PC-3 (cell line): Measurements from ENCODE around the gene DCTN3. TPM values are rescaled to one million over a fixed set of nuclear protein-coding genes. Genes with fewer than 3 reads are reported as not detected.

Experiments
- ATAC-seq: fragments of 200-7000 bp; cut with Tn5 transposase; 2 replicates; pipeline ENCODE4 v1.9.1; 2020; ENCODE audit warnings: mild to moderate bottlenecking, moderate library complexity
- BruUV-seq: library from RNA; stranded (reverse); fragments of 400-500 nt; replicated peaks from 2 replicates; lab custom pipeline; 2021; lab: Mats Ljungman, UMichigan
- CTCF ChIA-PET: fragments of 300-600 bp; sonication (Branson Sonifier 250); formaldehyde crosslinking; loops from one replicate; lab custom pipeline; 2022; ENCODE audit warnings: antibody characterized with exemption; lab: Charles Lee
- POLR2A ChIA-PET: fragments of 300-600 bp; sonication (Branson Sonifier 250); formaldehyde crosslinking; loops from one replicate; lab custom pipeline; 2022; ENCODE audit warnings: antibody characterized with exemption; ENCODE audit not compliant: unreplicated experiment; lab: Charles Lee
- DNase-seq: peaks from one replicate; pipeline ENCODE4 v3.0.0-alpha.2; 2015
- H2AFZ ChIP-seq: fragments of 300-600 bp; sonication (generic); 2 replicates; pipeline ENCODE4 v1.6.0; 2016; ENCODE audit warnings: antibody characterized with exemption, low read length
- H3F3A ChIP-seq: fragments of 300-600 bp; sonication (generic); one replicate; pipeline ENCODE4 v1.6.0; 2017; ENCODE audit warnings: antibody characterized with exemption, low read length, control low read depth, mild to moderate bottlenecking; ENCODE audit not compliant: unreplicated experiment
- H3K27ac ChIP-seq: fragments of 300-600 bp; sonication (generic); 2 replicates; pipeline ENCODE4 v1.5.1; 2016; ENCODE audit warnings: mild to moderate bottlenecking, low read length
- H3K27me3 ChIP-seq: fragments of 300-600 bp; sonication (generic); 2 replicates; pipeline ENCODE4 v1.6.1; 2016; ENCODE audit warnings: low read length, mixed read lengths
- H3K36me3 ChIP-seq: fragments of 300-600 bp; sonication (generic); 2 replicates; pipeline ENCODE4 v1.6.1; 2016; ENCODE audit warnings: low read depth, mixed run types, low read length, mixed read lengths
- H3K4me1 ChIP-seq: fragments of 300-600 bp; sonication (generic); 2 replicates; pipeline ENCODE4 v1.5.1; 2016; ENCODE audit warnings: low read length; ENCODE audit not compliant: insufficient read depth
- H3K4me2 ChIP-seq: fragments of 300-600 bp; sonication (generic); 2 replicates; pipeline ENCODE4 v1.6.0; 2016; ENCODE audit warnings: low read length
- H3K4me3 ChIP-seq: fragments of 300-600 bp; sonication (generic); 2 replicates; pipeline ENCODE4 v1.5.1; 2016; ENCODE audit warnings: mild to moderate bottlenecking, low read length, mixed read lengths
- H3K79me2 ChIP-seq: fragments of 300-600 bp; sonication (generic); 2 replicates; pipeline ENCODE4 v1.6.1; 2017; ENCODE audit warnings: low read length, mixed read lengths
- H3K9ac ChIP-seq: fragments of 300-600 bp; sonication (generic); 2 replicates; pipeline ENCODE4 v1.6.0; 2016; ENCODE audit warnings: mild to moderate bottlenecking, low read length
- H3K9me2 ChIP-seq: fragments of 300-600 bp; sonication (generic); replicated peaks from 2 replicates; pipeline ENCODE4 v1.6.1; 2016; ENCODE audit warnings: mixed run types, low read length, mixed read lengths
- H3K9me3 ChIP-seq: fragments of 300-600 bp; sonication (generic); 2 replicates; pipeline ENCODE4 v1.6.1; 2016; ENCODE audit warnings: low read length, mixed read lengths
- H4K20me1 ChIP-seq: fragments of 300-600 bp; sonication (generic); 2 replicates; pipeline ENCODE4 v1.6.1; 2016; ENCODE audit warnings: low read length, mixed read lengths
- CTCF ChIP-seq: fragments of 300-600 bp; sonication (generic); conservative IDR thresholded peaks from 2 replicates; pipeline ENCODE4 v1.5.1; 2017; ENCODE audit warnings: antibody characterized with exemption, low read depth, mild to moderate bottlenecking, low read length
- EZH2 ChIP-seq: fragments of 300-600 bp; sonication (generic); IDR thresholded peaks from one replicate; pipeline ENCODE4 v1.6.1; 2017; ENCODE audit warnings: antibody characterized with exemption, mild to moderate bottlenecking, low read length; ENCODE audit not compliant: unreplicated experiment
- EZH2phosphoT487 ChIP-seq: fragments of 300-600 bp; sonication (generic); IDR thresholded peaks from 2 replicates; pipeline ENCODE4 v1.6.1; 2018; ENCODE audit warnings: mild to moderate bottlenecking, antibody characterized with exemption, low read length, borderline replicate concordance
- intact Hi-C: fragments of 100-400 bp; cut with micrococcal nuclease; formaldehyde crosslinking; loops from 2 replicates; pipeline ENCODE4 v1.9.0; 2023
- total RNA-seq: library from RNA; depleted of rRNA; stranded (reverse); fragments of >200 nt; gene quantifications from 2 replicates; pipeline ENCODE4 v1.2.3, GENCODE V29; 2014

Gene DCTN3
- total RNA-seq, 1 experiment from 2014 or later: 102 TPM

- Histone ChIP-seq H2AFZ (no peak overlapping the region), H3K36me3 (no peaks in the 10 kb centered on the region), H3K4me1 (no peaks in the 10 kb centered on the region), H3K9ac (no peak overlapping the region), H3K27me3 (no peaks in the 10 kb centered on the region), H3K4me2 (no peak overlapping the region), H3K4me3 (no peak overlapping the region), H3K9me3 (no peaks in the 10 kb centered on the region), H3K27ac (no peak overlapping the region), H3K9me2 (no peaks in the 10 kb centered on the region), H3F3A (no peaks in the 10 kb centered on the region), H4K20me1 (no peaks in the 10 kb centered on the region), H3K79me2 (no peaks in the 10 kb centered on the region)
- POLR2A ChIA-PET: no interaction called here
- DNase-seq: no peak
- no peak for TF ChIP-seq EZH2
- TF ChIP-seq CTCF: no peak
- TF ChIP-seq EZH2phosphoT487: no peak
- no peak for ATAC-seq
- CTCF ChIA-PET: no interaction called here
- intact Hi-C loops: no loop called here
- no TSS peak for BruUV-seq
Observed at GRCh38 chr9:34571481-34571810, 48.8 kb downstream of the DCTN3 start.

- no peak for TF ChIP-seq CTCF
- no peak for TF ChIP-seq EZH2
- no peak for TF ChIP-seq EZH2phosphoT487
- no peaks in the 10 kb centered on the region for H3F3A ChIP-seq
- H3K4me1 ChIP-seq: no peaks in the 10 kb centered on the region
- H3K36me3 ChIP-seq: no peaks in the 10 kb centered on the region
- no peak overlapping the region for H3K4me2 ChIP-seq
- no peak overlapping the region for H3K9ac ChIP-seq
- POLR2A ChIA-PET: interaction anchor here (0.7 kb wide), 1 partner anchor 12 kb away, joined by 3 read pairs; no protein-coding TSS in a partner anchor
- H3K9me3 ChIP-seq: no peaks in the 10 kb centered on the region
- H3K27me3 ChIP-seq: no peaks in the 10 kb centered on the region
- no peak overlapping the region for H2AFZ ChIP-seq
- no peaks in the 10 kb centered on the region for H3K9me2 ChIP-seq
- ATAC-seq: no peak
- intact Hi-C loops: no loop called here
- CTCF ChIA-PET: no interaction called here
- H3K4me3 ChIP-seq: no peak overlapping the region
- DNase-seq: no peak
- no TSS peak for BruUV-seq
- no peak overlapping the region for H3K27ac ChIP-seq
- no peaks in the 10 kb centered on the region for H4K20me1 ChIP-seq
- no peaks in the 10 kb centered on the region for H3K79me2 ChIP-seq
Observed at GRCh38 chr9:34570809-34571480, 49.4 kb downstream of the DCTN3 start.

GRCh38 chr9:34570376-34570775 lies 49.9 kb downstream of the DCTN3 start:
- Histone ChIP-seq H3K27me3 (no peaks in the 10 kb centered on the region), H2AFZ (no peak overlapping the region)

More at GRCh38 chr9:34570376-34570775, 49.9 kb downstream of the DCTN3 start:
- CTCF ChIA-PET: no interaction called here
- no peaks in the 10 kb centered on the region for H3K9me2 ChIP-seq
- H3K79me2 ChIP-seq: no peaks in the 10 kb centered on the region
- POLR2A ChIA-PET: interaction anchor here (0.7 kb wide), 1 partner anchor 13 kb away, joined by 3 read pairs; no protein-coding TSS in a partner anchor
- H3K27ac ChIP-seq: no peak overlapping the region
- TF ChIP-seq EZH2phosphoT487 (no peak), CTCF (no peak)
- no peak overlapping the region for H3K4me2 ChIP-seq
- no peaks in the 10 kb centered on the region for H4K20me1 ChIP-seq
- H3F3A ChIP-seq: no peaks in the 10 kb centered on the region
- no TSS peak for BruUV-seq
- intact Hi-C loops: no loop called here
- no peaks in the 10 kb centered on the region for H3K36me3 ChIP-seq
- no peaks in the 10 kb centered on the region for H3K4me1 ChIP-seq
- no peak overlapping the region for H3K4me3 ChIP-seq
- no peak for ATAC-seq
- H3K9ac ChIP-seq: no peak overlapping the region
- H3K9me3 ChIP-seq: no peaks in the 10 kb centered on the region
- no peak for DNase-seq
